Lung (tissue), 12 donors: Measurements from ENCODE around the gene LNX1. TPM values are rescaled to one million over a fixed set of nuclear protein-coding genes. Genes with fewer than 3 reads are reported as not detected.
A peak's percentile ranks its signal among the peaks of the same experiment; 100 is the strongest.

Experiments used
- ATAC-seq: fragments of 200-7000 bp; cut with Tn5 transposase; one replicate; pipeline ENCODE4 v1.9.1; 2020; ENCODE audit warnings: moderate number of reproducible peaks; ENCODE audit not compliant: insufficient read depth, low FRiP score
- DNase-seq, 3 donors: peaks; one replicate each; pipeline ENCODE4 v3.0.0-alpha.2; 2013 to 2017
- H3K27ac ChIP-seq, 2 donors: one replicate each; pipeline ENCODE4 v1.5.1; 2013; ENCODE audit warnings: mild to moderate bottlenecking in 2 of 2, moderate library complexity in 2 of 2, control low read depth in 1 of 2, inconsistent platforms in 1 of 2, low read depth in 1 of 2, low read length in 1 of 2
- H3K27me3 ChIP-seq, 3 donors: one replicate each; pipeline ENCODE4 v1.5.1; 2013; ENCODE audit warnings: low read length in 2 of 3; ENCODE audit not compliant: control insufficient read depth in 3 of 3, insufficient read depth in 3 of 3
- H3K36me3 ChIP-seq, 4 donors: one replicate each; pipeline ENCODE4 v1.5.1; 2013; ENCODE audit warnings: low read length in 4 of 4, mild to moderate bottlenecking in 1 of 4, moderate library complexity in 1 of 4; ENCODE audit not compliant: control insufficient read depth in 4 of 4, insufficient read depth in 4 of 4
- H3K4me1 ChIP-seq, 5 donors: one replicate each; pipeline ENCODE4 v1.5.1; 2013; ENCODE audit warnings: low read length in 5 of 5, mild to moderate bottlenecking in 2 of 5, moderate library complexity in 1 of 5; ENCODE audit not compliant: control insufficient read depth in 5 of 5, insufficient read depth in 5 of 5
- H3K4me3 ChIP-seq: one replicate; pipeline ENCODE4 v1.5.1; 2013; ENCODE audit warnings: mild to moderate bottlenecking, control low read depth, moderate library complexity
- H3K9ac ChIP-seq, 2 donors: one replicate each; pipeline ENCODE4 v1.5.1; 2013; ENCODE audit warnings: low read length in 2 of 2, control low read depth in 1 of 2; ENCODE audit not compliant: insufficient read depth in 1 of 2
- H3K9me3 ChIP-seq, 4 donors: one replicate each; pipeline ENCODE4 v1.5.1; 2013; ENCODE audit warnings: low read length in 3 of 4, mild to moderate bottlenecking in 1 of 4, moderate library complexity in 1 of 4; ENCODE audit not compliant: control insufficient read depth in 4 of 4, insufficient read depth in 3 of 4
- CTCF ChIP-seq: IDR thresholded peaks from 2 replicates; pipeline ENCODE4 v1.5.1; 2012; ENCODE audit warnings: mild to moderate bottlenecking; ENCODE audit errors: control extremely low read depth, extremely low read depth
- WGBS, 2 donors: extraction: QIAGEN DNeasy Blood & Tissue Kit; methylation state at CpG; one replicate each; pipeline ENCODE4 v1.1.7; 2013; 5-methylcytosine and 5-hydroxymethylcytosine counted together
- polyA plus RNA-seq, 2 donors: library from polyadenylated mRNA; stranded (reverse); fragments of 200-250 nt; gene quantifications; one replicate each; pipeline ENCODE4 v1.2.1, GENCODE V29; 2013
- total RNA-seq, 2 donors: library from RNA; depleted of rRNA in 1 of 2; stranded (reverse); fragments of >200 nt in 1 of 2; gene quantifications; one replicate each; pipeline ENCODE4 v1.2.1, GENCODE V29; 2014 to 2021
- donor health status: control.
- donor health status: control.
- donor health status: Bipolar disorder and iron deficiency.
- donor health status: healthy.
- donor health status: DM: yes; HTN: yes; CAD: no.

LNX1 gene
- total and polyA plus RNA-seq, 4 donors, result 1.4 to 5.2 (median 3.2) TPM

GRCh38 chr4:53535567-53535966 is 55.7 kb downstream of the LNX1 start:
- 70 to 71% methylated on average over 3 of the region's 3 CpGs for WGBS, 2 donors
- Histone ChIP-seq H3K27ac (peak overlapping the region in 1 of 2 donors; percentile 12), H3K36me3 (no peaks in the 10 kb centered on the region), H3K9me3 (peaks cover 0 to 2% (median 0%) of the 10 kb centered on the region in 4 donors), H3K9ac (no peak overlapping the region), H3K4me3 (no peak overlapping the region), H3K4me1 (peaks cover 0 to 24% (median 5%) of the 10 kb centered on the region in 5 donors), H3K27me3 (no peaks in the 10 kb centered on the region)
- TF ChIP-seq CTCF, result no peak
- ATAC-seq, result no peak
- DNase-seq, result no peak

GRCh38 chr4:53534684-53535083 is 56.6 kb downstream of the LNX1 start:
- H3K27ac ChIP-seq, result no peak overlapping the region
- no peak for ATAC-seq
- no peak for DNase-seq
- H3K36me3 ChIP-seq, result no peaks in the 10 kb centered on the region
- no peak overlapping the region for H3K9ac ChIP-seq
- WGBS, 2 donors, result 87 to 89% methylated on average over 2 of the region's 2 CpGs
- peaks cover 0 to 2% (median 0%) of the 10 kb centered on the region in 4 donors for H3K9me3 ChIP-seq
- no peaks in the 10 kb centered on the region for H3K27me3 ChIP-seq
- no peak overlapping the region for H3K4me3 ChIP-seq
- no peak for TF ChIP-seq CTCF
- peaks cover 0 to 27% (median 5%) of the 10 kb centered on the region in 5 donors for H3K4me1 ChIP-seq

GRCh38 chr4:53532521-53532920 is 58.8 kb downstream of the LNX1 start:
- H3K4me3 ChIP-seq, result no peak overlapping the region
- TF ChIP-seq CTCF, result no peak
- WGBS, 2 donors, result 81 to 83% methylated on average over 1 of the region's 1 CpG

More at GRCh38 chr4:53532521-53532920, 58.8 kb downstream of the LNX1 start:
- no peaks in the 10 kb centered on the region for H3K27me3 ChIP-seq
- no peaks in the 10 kb centered on the region for H3K36me3 ChIP-seq
- no peak overlapping the region for H3K9ac ChIP-seq
- H3K9me3 ChIP-seq, result peaks cover 0 to 2% (median 0%) of the 10 kb centered on the region in 4 donors
- no peak overlapping the region for H3K27ac ChIP-seq
- peaks cover 1 to 29% (median 5%) of the 10 kb centered on the region in 5 donors for H3K4me1 ChIP-seq
- peak in 2 of 3 donors; percentile 36 to 49 for DNase-seq
- no peak for ATAC-seq
